A549 (cell line): ENCODE results near the gene CDC27.
A peak's percentile ranks its signal among the peaks of the same experiment; 100 is the strongest.

Experiments used
- CEBPB ChIP-seq, 2 experiments: fragments of >200 bp in 1 of 2; sonication (Bioruptor Twin) in 1 of 2; formaldehyde crosslinking in 1 of 2; IDR thresholded peaks; 2 replicates each; pipeline ENCODE4 v1.6.1; 2012 to 2016
- HMGXB4 ChIP-seq: fragments of 250-450 bp; sonication (Bioruptor Pico); IDR thresholded peaks from 2 replicates; pipeline ENCODE4 v1.5.0; 2021; ENCODE audit warnings: mild to moderate bottlenecking, moderate library complexity, borderline replicate concordance
- RAD21 ChIP-seq, 2 experiments: fragments of >200 bp in 1 of 2; sonication (Bioruptor Twin) in 1 of 2; formaldehyde crosslinking in 1 of 2; IDR thresholded peaks in 1 of 2; conservative IDR thresholded peaks in 1 of 2; 2 replicates in 1 of 2; 3 replicates in 1 of 2; pipeline ENCODE4 v1.6.1; 2012 to 2018; ENCODE audit warnings: inconsistent platforms in 1 of 2

- TF ChIP-seq HMGXB4 (CRISPR knock-in tag) (no peak), CEBPB (IDR thresholded peaks at IDR 0.05) (peak in 1 of 2 experiments; percentile 93; a peak in 2 of 4 replicates), RAD21 (conservative IDR thresholded peaks at IDR 0.05 in 1 of 2, IDR thresholded peaks at IDR 0.05 in 1 of 2) (peak; percentile 99)
These were observed 40.7 kb upstream of the CDC27 start for GRCh38 chr17:47229535-47230443.
